ENCODE data around the gene THSD4.

The THSD4 gene

DNA sequence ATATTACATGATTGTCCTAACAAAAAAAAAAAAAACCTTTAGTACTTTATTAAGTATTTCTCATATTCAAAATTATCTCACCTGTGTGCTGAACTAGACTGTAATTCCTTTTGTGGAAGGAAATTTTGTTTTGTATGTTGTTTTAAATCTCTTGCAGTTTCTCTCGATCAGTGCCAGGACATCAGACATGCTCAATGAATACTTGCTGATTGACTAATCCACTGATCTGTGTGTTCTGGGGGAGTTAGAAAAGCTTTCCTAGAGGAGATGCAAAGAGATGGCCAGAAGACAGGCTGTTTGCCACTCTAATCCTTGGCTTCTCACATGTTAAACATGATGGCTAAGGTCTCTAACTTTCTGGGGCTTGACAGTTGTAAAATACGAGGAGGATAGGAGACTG is 461.8 kb downstream of the THSD4 start:
- TF ChIP-seq, protein P1, sequence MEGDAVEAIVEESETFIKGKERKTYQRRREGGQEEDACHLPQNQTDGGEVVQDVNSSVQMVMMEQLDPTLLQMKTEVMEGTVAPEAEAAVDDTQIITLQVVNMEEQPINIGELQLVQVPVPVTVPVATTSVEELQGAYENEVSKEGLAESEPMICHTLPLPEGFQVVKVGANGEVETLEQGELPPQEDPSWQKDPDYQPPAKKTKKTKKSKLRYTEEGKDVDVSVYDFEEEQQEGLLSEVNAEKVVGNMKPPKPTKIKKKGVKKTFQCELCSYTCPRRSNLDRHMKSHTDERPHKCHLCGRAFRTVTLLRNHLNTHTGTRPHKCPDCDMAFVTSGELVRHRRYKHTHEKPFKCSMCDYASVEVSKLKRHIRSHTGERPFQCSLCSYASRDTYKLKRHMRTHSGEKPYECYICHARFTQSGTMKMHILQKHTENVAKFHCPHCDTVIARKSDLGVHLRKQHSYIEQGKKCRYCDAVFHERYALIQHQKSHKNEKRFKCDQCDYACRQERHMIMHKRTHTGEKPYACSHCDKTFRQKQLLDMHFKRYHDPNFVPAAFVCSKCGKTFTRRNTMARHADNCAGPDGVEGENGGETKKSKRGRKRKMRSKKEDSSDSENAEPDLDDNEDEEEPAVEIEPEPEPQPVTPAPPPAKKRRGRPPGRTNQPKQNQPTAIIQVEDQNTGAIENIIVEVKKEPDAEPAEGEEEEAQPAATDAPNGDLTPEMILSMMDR (IDR thresholded peaks at IDR 0.05; ENCODE audit: extremely low read depth, missing control alignments): no peak

DNA sequence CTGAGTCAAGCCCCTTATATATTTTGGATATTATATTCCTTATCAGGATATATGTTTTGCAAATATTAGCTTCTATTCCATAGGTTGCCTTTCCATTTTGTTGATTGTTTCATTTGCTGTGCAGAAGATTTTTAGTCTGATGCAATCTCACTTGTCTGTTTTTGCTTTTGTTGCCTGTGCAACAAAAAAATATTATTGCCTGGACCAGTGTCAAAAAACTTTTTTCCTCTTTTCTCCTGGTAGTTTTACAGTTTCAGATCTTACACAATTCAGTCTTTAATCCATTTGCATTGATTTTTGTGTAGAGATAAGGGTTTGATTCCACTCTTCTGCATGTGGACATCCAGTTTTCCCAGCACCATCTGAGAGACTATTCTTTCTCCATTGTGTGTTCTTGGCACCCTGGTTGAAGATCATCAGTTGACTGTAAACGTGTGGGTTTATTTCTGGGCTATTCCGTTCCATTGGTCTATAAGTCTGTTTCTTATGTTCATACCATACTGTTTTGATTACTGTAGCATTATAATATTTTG is 466.2 kb downstream of the THSD4 start:
- DNase-seq (ENCODE audit: low spot score): no peak
- TF ChIP-seq, protein P1 (IDR thresholded peaks at IDR 0.05; ENCODE audit: extremely low read depth, missing control alignments): no peak

More for the DNA sequence above, 461.8 kb downstream of the THSD4 start:
- DNase-seq (ENCODE audit: low spot score): no peak

GRCh38 chr15:71585159-71585558 is 469.9 kb downstream of the THSD4 start:
- TF ChIP-seq, protein P1 (IDR thresholded peaks at IDR 0.05; ENCODE audit: extremely low read depth, missing control alignments): no peak
- no peak for DNase-seq (ENCODE audit: low spot score)

- no peak for DNase-seq (ENCODE audit: low spot score)
- TF ChIP-seq, protein P1 (IDR thresholded peaks at IDR 0.05; ENCODE audit: extremely low read depth, missing control alignments): no peak
These were observed 471.2 kb downstream of the THSD4 start for GRCh38 chr15:71586463-71586862.

GRCh38 chr15:71588746-71589145 is 473.5 kb downstream of the THSD4 start:
- DNase-seq (ENCODE audit: low spot score): no peak
- TF ChIP-seq, protein P1 (IDR thresholded peaks at IDR 0.05; ENCODE audit: extremely low read depth, missing control alignments): no peak

GRCh38 chr15:71591057-71591456 is 475.8 kb downstream of the THSD4 start:
- DNase-seq (ENCODE audit: low spot score): no peak
- TF ChIP-seq, protein P1 (IDR thresholded peaks at IDR 0.05; ENCODE audit: extremely low read depth, missing control alignments): no peak

DNA sequence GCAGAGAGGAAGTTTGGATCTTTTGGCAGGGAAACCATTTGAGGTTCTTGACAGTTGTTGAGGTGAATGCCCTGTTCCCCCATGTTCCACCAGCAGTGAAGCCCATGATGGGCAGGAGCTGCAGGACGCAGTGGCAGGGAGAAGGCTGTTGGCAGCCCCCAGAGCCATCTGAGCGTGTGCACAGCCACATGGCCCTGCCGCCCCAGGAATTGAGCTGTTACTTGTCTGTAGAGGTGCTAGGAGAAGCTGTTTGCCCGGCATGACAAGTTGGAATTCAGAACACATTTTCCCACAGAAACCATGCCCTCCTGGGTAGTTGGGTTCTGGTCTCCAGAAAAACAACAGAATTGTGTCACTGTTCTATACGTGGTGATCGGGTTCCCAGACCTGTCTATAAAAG is 476.9 kb downstream of the THSD4 start:
- DNase-seq (ENCODE audit: low spot score): no peak
- TF ChIP-seq, protein P1 (IDR thresholded peaks at IDR 0.05; ENCODE audit: extremely low read depth, missing control alignments): no peak

Measured in GM20000 (cell line).